Neural progenitor cell (in vitro differentiated cells): Measurements from ENCODE around the gene RAB35. TPM values are rescaled to one million over a fixed set of nuclear protein-coding genes. Genes with fewer than 3 reads are reported as not detected.

Experiments
- DNase-seq: peaks from one replicate; pipeline ENCODE4 v3.0.0-alpha.2; 2016; ENCODE audit warnings: low spot score
- H2AFZ ChIP-seq: fragments of 200-600 bp; sonication (generic); replicated peaks from 2 replicates; pipeline ENCODE4 v1.6.1; 2016; ENCODE audit warnings: antibody characterized with exemption
- H3F3A ChIP-seq: fragments of 200-600 bp; sonication (generic); 2 replicates; pipeline ENCODE4 v1.6.1; 2016; ENCODE audit warnings: antibody characterized with exemption, low read depth
- H3K27ac ChIP-seq: fragments of 200-600 bp; sonication (generic); 2 replicates; pipeline ENCODE4 v1.5.1; 2016; ENCODE audit warnings: mild to moderate bottlenecking
- H3K27me3 ChIP-seq: fragments of 200-600 bp; sonication (generic); 2 replicates; pipeline ENCODE4 v1.6.1; 2016; ENCODE audit warnings: mild to moderate bottlenecking, moderate library complexity
- H3K36me3 ChIP-seq: fragments of 200-600 bp; sonication (generic); 2 replicates; pipeline ENCODE4 v1.5.1; 2016
- H3K4me1 ChIP-seq: fragments of 200-600 bp; sonication (generic); 2 replicates; pipeline ENCODE4 v1.6.1; 2016; ENCODE audit warnings: mixed run types
- H3K4me2 ChIP-seq: fragments of 200-600 bp; sonication (generic); 2 replicates; pipeline ENCODE4 v1.6.1; 2016
- H3K4me3 ChIP-seq: fragments of 200-600 bp; sonication (generic); 2 replicates; pipeline ENCODE4 v1.5.1; 2016
- H3K79me2 ChIP-seq: fragments of 200-600 bp; sonication (generic); 2 replicates; pipeline ENCODE4 v1.6.1; 2016; ENCODE audit warnings: low read depth
- H3K9ac ChIP-seq: fragments of 200-600 bp; sonication (generic); 2 replicates; pipeline ENCODE4 v1.6.1; 2016
- H3K9me3 ChIP-seq: fragments of 200-600 bp; sonication (generic); 2 replicates; pipeline ENCODE4 v1.5.1; 2016; ENCODE audit warnings: low read depth
- H4K20me1 ChIP-seq: fragments of 200-600 bp; sonication (generic); 2 replicates; pipeline ENCODE4 v1.6.1; 2016; ENCODE audit warnings: low read depth
- H3K27ac Mint-ChIP-seq: 3 replicates; pipeline ENCODE4 v1.8.0; 2021; ENCODE audit warnings: mixed read lengths
- H3K27me3 Mint-ChIP-seq: 2 replicates; pipeline ENCODE4 v1.8.0; 2022; ENCODE audit warnings: low read depth, mild to moderate bottlenecking, inconsistent platforms, moderate library complexity, mixed read lengths; ENCODE audit not compliant: insufficient read depth
- H3K36me3 Mint-ChIP-seq: 3 replicates; pipeline ENCODE4 v1.8.0; 2021; ENCODE audit warnings: mixed read lengths
- H3K4me1 Mint-ChIP-seq: 3 replicates; pipeline ENCODE4 v1.8.0; 2021; ENCODE audit warnings: mixed read lengths
- H3K4me3 Mint-ChIP-seq: 3 replicates; pipeline ENCODE4 v1.8.0; 2021; ENCODE audit warnings: mild to moderate bottlenecking, moderate library complexity, mixed read lengths
- H3K9me3 Mint-ChIP-seq: 3 replicates; pipeline ENCODE4 v1.8.0; 2020; ENCODE audit warnings: mixed read lengths
- EZH2 ChIP-seq: fragments of 200-600 bp; sonication (generic); IDR thresholded peaks from 2 replicates; pipeline ENCODE4 v1.6.1; 2017; ENCODE audit warnings: antibody characterized with exemption, mild to moderate bottlenecking, moderate library complexity
- EZH2phosphoT487 ChIP-seq: fragments of 200-600 bp; sonication (generic); IDR thresholded peaks from 2 replicates; pipeline ENCODE4 v1.6.1; 2017; ENCODE audit warnings: antibody characterized with exemption
- total RNA-seq: library from RNA; depleted of rRNA; stranded (reverse); fragments of >200 nt; gene quantifications from 2 replicates; pipeline ENCODE4 v1.2.3, GENCODE V29; 2015; ENCODE audit warnings: low replicate concordance
- TF ChIP-seq, protein P1 (sequence below): fragments of 200-600 bp; sonication (generic); IDR thresholded peaks from 2 replicates; pipeline ENCODE4 v1.5.1; 2017; ENCODE audit warnings: antibody characterized with exemption, mild to moderate bottlenecking

RAB35 gene
- total RNA-seq, 1 donor from 2014 or later = 17.5 TPM

DNA sequence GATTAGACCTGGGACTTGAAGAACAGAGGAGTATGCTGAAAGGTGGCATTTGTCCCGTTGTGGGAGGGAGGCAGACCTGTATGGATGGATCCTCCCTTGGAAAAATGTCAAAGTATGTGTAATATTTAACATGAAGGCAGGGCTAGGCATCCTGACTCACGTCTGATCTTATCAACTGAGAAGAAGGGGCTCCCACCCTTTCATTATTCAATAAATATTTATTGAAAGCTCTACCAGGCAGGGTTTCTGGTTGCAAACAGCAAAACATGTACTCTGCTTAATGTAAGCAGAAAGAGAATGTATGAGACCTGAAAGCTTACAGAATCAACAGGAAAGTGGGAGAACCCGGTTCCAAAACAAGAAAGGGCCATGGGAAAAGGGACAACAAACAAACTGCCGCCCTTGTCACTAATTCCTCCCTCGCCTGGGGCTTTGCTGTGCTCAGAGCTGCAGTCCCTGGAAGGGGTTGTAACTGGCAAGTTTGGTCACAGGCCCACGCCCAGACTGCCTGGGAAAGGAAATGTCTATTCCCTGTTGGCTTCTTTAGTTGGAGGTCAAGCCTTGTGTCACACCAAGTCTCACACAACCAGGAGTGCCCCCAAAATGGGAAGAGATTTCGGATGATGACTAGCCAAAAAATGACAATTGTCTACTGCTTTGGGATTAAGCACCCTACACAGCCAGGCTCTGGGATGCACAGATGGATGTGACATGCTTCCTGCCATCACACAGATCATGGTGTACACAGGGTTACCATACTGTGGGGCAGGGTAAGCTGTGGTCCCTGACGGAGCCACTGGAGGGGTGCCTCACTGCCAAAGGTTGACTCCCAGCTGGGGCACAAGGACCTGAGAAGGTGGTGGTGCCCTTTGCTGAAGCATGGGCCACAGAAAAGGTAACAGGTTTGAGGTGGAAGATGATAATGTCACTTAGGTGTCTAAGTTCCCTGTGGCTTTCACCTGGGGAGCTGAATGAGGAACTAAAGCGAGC lies 36.8 kb downstream of the RAB35 start:
- Histone ChIP-seq H3K4me3 (no peak overlapping the region), H4K20me1 (no peaks in the 10 kb centered on the region), H3K4me1 (no peaks in the 10 kb centered on the region), H3K79me2 (no peaks in the 10 kb centered on the region), H3K27me3 (no peaks in the 10 kb centered on the region), H3K27ac (no peak overlapping the region), H2AFZ (no peak overlapping the region), H3F3A (no peaks in the 10 kb centered on the region), H3K9me3 (no peaks in the 10 kb centered on the region), H3K4me2 (no peak overlapping the region), H3K9ac (no peak overlapping the region), H3K36me3 (no peaks in the 10 kb centered on the region)
- TF ChIP-seq EZH2phosphoT487 (no peak), EZH2 (no peak)
- TF ChIP-seq, protein P1, sequence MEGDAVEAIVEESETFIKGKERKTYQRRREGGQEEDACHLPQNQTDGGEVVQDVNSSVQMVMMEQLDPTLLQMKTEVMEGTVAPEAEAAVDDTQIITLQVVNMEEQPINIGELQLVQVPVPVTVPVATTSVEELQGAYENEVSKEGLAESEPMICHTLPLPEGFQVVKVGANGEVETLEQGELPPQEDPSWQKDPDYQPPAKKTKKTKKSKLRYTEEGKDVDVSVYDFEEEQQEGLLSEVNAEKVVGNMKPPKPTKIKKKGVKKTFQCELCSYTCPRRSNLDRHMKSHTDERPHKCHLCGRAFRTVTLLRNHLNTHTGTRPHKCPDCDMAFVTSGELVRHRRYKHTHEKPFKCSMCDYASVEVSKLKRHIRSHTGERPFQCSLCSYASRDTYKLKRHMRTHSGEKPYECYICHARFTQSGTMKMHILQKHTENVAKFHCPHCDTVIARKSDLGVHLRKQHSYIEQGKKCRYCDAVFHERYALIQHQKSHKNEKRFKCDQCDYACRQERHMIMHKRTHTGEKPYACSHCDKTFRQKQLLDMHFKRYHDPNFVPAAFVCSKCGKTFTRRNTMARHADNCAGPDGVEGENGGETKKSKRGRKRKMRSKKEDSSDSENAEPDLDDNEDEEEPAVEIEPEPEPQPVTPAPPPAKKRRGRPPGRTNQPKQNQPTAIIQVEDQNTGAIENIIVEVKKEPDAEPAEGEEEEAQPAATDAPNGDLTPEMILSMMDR = no peak
- Mint-ChIP-seq H3K4me3 (no peak overlapping the region), H3K4me1 (peaks cover 5% of the 10 kb centered on the region), H3K27me3 (no peaks in the 10 kb centered on the region), H3K36me3 (peaks cover 1% of the 10 kb centered on the region), H3K27ac (no peak overlapping the region), H3K9me3 (no peaks in the 10 kb centered on the region)
- DNase-seq = no peak

DNA sequence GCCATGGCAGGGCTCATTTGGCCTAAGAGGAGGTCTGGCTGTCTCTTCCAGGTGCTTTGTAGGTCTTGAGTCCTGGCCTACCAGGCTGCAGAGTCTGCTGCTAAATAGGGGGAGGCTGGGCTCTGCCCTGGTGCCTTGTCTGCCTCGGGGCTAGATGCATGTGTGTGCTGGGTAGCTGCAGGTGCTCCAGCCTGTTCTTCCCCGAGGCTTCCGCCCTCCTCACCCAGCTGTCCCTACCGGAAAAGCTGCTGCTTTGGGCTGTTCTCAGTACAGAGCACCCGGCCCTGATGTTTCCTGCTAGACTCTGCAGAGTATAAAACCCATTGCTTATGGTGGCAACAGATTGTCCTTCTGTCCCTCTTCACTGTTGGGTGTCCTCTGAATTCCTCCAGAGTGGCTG lies 37.7 kb downstream of the RAB35 start:
- Histone ChIP-seq H3K36me3 (no peaks in the 10 kb centered on the region), H3K9me3 (no peaks in the 10 kb centered on the region), H2AFZ (no peak overlapping the region), H3K4me1 (no peaks in the 10 kb centered on the region), H4K20me1 (no peaks in the 10 kb centered on the region), H3K27ac (no peak overlapping the region), H3K27me3 (no peaks in the 10 kb centered on the region), H3K4me3 (no peak overlapping the region), H3F3A (no peaks in the 10 kb centered on the region), H3K4me2 (no peak overlapping the region), H3K9ac (no peak overlapping the region), H3K79me2 (no peaks in the 10 kb centered on the region)
- no peak overlapping the region for H3K4me3 Mint-ChIP-seq
- no peak for TF ChIP-seq EZH2
- TF ChIP-seq, protein P1 = no peak
- no peak for TF ChIP-seq EZH2phosphoT487
- no peak for DNase-seq
- H3K9me3 Mint-ChIP-seq = no peaks in the 10 kb centered on the region
- peaks cover 1% of the 10 kb centered on the region for H3K36me3 Mint-ChIP-seq
- no peaks in the 10 kb centered on the region for H3K27me3 Mint-ChIP-seq
- no peak overlapping the region for H3K27ac Mint-ChIP-seq
- H3K4me1 Mint-ChIP-seq = peaks cover 5% of the 10 kb centered on the region

DNA sequence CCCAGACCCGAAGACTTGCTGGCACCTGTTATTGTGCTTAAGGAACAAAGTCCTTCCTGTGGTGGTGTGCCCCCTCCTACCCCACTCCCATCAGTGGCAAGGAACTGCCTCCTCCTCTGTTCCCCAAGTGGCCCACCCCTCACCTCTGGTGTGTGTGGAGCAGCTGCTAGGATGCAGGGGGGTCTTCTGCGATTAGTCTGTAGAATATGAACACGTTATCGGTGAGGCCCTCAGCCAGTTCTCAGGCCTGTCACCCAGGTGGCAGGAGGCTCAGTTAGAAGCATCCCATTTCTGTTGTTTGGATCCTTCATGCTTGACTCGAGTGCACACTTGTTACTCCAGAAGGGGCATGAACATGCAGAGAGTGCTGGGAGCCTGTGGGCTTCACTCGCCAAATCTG lies 39.3 kb downstream of the RAB35 start:
- Mint-ChIP-seq H3K4me3 (no peak overlapping the region), H3K27me3 (peaks cover 3% of the 10 kb centered on the region), H3K9me3 (no peaks in the 10 kb centered on the region), H3K27ac (no peak overlapping the region), H3K4me1 (peaks cover 5% of the 10 kb centered on the region), H3K36me3 (peaks cover 3% of the 10 kb centered on the region)
- Histone ChIP-seq H3K4me1 (no peaks in the 10 kb centered on the region), H3K27ac (no peak overlapping the region), H3K36me3 (no peaks in the 10 kb centered on the region), H3K9me3 (no peaks in the 10 kb centered on the region), H2AFZ (no peak overlapping the region), H3K79me2 (no peaks in the 10 kb centered on the region), H3K27me3 (no peaks in the 10 kb centered on the region), H3F3A (no peaks in the 10 kb centered on the region), H4K20me1 (no peaks in the 10 kb centered on the region), H3K4me2 (no peak overlapping the region), H3K4me3 (no peak overlapping the region), H3K9ac (no peak overlapping the region)
- no peak for DNase-seq
- TF ChIP-seq EZH2phosphoT487 (no peak), EZH2 (no peak)
- TF ChIP-seq, protein P1 = no peak
